Right lobe of liver (tissue), 4 donors: ENCODE results near the gene GRM2.

Experiments used
- CTCF ChIP-seq, 4 donors: fragments of 200-600 bp in 3 of 4; fragments of 450-650 bp in 1 of 4; IDR thresholded peaks; one replicate each; pipeline versions ENCODE4 v1.5.1 to v1.8.0; 2016 to 2022; ENCODE audit warnings: antibody characterized with exemption in 4 of 4, mild to moderate bottlenecking in 2 of 4
- POLR2A ChIP-seq: fragments of 450-650 bp; IDR thresholded peaks from one replicate; pipeline ENCODE4 v1.6.1; 2017; ENCODE audit warnings: antibody characterized with exemption, mild to moderate bottlenecking
- donor health status: DM: no; HTN: no; CAD: no.
- donor health status: DM: no; HTN: no; CAD: no.
- donor health status: DM: no; HTN: yes; CAD: no.

- TF ChIP-seq POLR2A (no peak), CTCF (IDR thresholded peaks at IDR 0.05) (no peak)
These were observed 26.7 kb upstream of the GRM2 start for GRCh38 chr3:51680196-51680595.
